HL-60 (cell line): ENCODE data around the gene SMIM14.

Source experiments
- POLR2AphosphoS5 ChIP-seq: IDR thresholded peaks from 2 replicates; pipeline ENCODE4 v1.6.1; 2012; ENCODE audit warnings: low read depth
- TF ChIP-seq, protein P1 (sequence below): IDR thresholded peaks from one replicate; pipeline ENCODE4 v1.5.1; 2011; ENCODE audit warnings: low read length, control low read depth, inconsistent platforms; ENCODE audit not compliant: insufficient read depth

DNA sequence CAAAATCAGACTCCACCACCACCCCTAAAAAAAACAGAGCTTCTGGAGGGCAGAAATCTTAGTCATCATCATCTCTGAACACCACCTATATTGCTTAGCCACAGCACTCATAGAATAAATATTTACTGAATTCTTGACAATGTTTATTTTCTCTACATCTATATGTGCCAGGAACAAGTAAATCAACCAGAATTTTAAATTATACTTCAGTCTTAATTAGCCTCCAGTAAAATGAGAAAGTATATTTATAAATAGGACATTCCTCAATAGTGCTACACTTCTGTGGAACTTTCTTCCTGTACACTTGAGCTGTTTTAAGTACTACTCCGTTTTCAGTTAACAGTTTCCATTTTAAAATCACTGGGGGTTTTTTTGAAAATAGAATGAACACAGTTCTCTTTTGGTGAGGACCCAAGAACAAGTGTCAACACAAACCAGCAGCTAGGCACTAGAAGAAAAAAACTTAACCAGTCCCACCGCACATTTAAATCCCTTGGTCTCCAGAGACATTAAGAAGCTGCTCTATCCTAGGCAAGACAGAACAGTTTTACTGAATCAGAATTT, 25.5 kb downstream of the SMIM14 start:
- TF ChIP-seq, protein P1, sequence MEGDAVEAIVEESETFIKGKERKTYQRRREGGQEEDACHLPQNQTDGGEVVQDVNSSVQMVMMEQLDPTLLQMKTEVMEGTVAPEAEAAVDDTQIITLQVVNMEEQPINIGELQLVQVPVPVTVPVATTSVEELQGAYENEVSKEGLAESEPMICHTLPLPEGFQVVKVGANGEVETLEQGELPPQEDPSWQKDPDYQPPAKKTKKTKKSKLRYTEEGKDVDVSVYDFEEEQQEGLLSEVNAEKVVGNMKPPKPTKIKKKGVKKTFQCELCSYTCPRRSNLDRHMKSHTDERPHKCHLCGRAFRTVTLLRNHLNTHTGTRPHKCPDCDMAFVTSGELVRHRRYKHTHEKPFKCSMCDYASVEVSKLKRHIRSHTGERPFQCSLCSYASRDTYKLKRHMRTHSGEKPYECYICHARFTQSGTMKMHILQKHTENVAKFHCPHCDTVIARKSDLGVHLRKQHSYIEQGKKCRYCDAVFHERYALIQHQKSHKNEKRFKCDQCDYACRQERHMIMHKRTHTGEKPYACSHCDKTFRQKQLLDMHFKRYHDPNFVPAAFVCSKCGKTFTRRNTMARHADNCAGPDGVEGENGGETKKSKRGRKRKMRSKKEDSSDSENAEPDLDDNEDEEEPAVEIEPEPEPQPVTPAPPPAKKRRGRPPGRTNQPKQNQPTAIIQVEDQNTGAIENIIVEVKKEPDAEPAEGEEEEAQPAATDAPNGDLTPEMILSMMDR: no peak
- no peak for TF ChIP-seq POLR2AphosphoS5
